GM12801 (cell line): ENCODE data around the gene HIVEP1.

Experiments used
- TF ChIP-seq, protein P1 (sequence below): IDR thresholded peaks from one replicate; pipeline ENCODE4 v1.5.1; 2011; ENCODE audit warnings: control low read depth; ENCODE audit not compliant: insufficient read length; ENCODE audit errors: extremely low read depth

The HIVEP1 gene

DNA sequence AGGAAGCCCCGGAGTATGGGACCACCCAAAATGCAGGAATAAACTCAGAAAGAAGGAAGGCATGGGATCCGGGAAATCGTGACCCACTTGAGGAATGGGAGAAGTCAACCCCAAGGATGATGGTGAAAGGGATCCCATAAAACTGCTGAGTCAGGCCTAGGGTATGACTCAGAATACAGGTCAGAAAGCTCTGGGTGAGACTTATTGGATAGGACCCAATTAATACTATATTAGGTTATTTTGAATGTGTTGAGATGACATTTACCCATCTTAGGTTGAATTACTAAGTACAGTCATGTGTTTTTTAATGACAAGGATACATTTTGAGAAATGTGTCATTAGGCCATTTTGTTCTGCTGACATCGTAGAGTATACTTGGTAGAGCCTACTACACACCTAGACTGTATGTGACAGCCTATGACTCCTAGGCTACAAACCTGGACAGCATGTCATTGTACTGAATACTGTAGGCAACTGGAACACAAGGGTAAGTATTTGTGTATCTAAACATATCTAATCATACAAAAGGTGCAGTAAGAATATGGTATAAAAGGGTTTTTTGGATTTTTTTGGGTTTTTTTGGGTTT, 17.1 kb upstream of the HIVEP1 start:
- TF ChIP-seq, protein P1, sequence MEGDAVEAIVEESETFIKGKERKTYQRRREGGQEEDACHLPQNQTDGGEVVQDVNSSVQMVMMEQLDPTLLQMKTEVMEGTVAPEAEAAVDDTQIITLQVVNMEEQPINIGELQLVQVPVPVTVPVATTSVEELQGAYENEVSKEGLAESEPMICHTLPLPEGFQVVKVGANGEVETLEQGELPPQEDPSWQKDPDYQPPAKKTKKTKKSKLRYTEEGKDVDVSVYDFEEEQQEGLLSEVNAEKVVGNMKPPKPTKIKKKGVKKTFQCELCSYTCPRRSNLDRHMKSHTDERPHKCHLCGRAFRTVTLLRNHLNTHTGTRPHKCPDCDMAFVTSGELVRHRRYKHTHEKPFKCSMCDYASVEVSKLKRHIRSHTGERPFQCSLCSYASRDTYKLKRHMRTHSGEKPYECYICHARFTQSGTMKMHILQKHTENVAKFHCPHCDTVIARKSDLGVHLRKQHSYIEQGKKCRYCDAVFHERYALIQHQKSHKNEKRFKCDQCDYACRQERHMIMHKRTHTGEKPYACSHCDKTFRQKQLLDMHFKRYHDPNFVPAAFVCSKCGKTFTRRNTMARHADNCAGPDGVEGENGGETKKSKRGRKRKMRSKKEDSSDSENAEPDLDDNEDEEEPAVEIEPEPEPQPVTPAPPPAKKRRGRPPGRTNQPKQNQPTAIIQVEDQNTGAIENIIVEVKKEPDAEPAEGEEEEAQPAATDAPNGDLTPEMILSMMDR: no peak

DNA sequence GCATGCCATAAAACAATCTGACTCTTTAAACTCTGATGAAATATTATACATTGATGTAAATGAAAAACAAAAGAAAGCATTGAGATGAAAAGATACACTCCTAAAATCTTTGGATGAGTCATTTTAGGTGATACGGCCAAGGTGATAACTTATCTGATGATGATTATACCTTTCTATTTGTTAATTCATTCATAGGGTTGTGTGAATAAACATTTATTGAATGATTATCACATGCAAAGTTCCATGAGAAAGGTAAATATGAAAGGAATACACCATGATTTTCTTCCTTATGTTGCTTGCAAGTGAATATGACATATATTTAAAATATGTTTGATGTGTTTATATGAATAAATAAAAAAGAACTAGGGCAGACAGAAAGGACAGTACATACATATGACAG, 15.4 kb upstream of the HIVEP1 start:
- TF ChIP-seq, protein P1: no peak

DNA sequence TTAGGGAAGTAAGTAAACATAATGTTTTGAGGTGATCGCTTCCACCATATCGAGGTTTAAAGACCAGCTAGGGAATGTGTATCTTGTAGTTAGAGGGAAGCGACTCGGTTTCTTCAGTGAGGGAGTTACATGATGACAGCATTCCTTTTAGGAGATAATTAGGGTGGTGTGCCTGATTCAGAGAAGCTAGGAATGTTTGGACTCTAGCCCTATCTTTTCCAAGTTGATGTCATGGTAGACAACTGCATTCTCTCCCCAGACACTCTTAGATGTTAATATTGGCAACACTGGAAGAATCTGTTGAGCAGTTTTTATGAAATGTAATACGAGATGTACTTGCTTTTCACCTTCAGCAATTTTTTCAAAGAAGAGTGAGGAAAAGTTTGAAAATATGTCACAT, 12.9 kb upstream of the HIVEP1 start:
- TF ChIP-seq, protein P1: no peak

DNA sequence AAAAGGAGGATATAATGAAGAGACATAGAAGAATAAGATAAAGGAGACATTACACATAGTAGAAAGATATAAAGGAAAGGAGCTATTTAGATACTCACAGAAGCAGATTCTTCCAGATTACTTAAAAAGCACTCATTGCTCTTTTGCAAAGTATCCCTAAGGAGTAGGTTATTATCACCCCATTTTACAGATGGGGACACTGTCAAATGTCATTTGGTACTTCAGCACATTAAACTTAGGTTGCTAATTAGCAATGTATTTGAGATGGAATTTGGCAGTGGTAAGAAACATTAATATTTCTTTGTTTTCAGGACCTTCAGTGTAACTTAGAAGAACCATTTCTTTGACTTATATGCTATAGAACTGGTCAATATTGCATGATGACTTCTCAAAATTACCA, 11.9 kb upstream of the HIVEP1 start:
- TF ChIP-seq, protein P1: no peak

DNA sequence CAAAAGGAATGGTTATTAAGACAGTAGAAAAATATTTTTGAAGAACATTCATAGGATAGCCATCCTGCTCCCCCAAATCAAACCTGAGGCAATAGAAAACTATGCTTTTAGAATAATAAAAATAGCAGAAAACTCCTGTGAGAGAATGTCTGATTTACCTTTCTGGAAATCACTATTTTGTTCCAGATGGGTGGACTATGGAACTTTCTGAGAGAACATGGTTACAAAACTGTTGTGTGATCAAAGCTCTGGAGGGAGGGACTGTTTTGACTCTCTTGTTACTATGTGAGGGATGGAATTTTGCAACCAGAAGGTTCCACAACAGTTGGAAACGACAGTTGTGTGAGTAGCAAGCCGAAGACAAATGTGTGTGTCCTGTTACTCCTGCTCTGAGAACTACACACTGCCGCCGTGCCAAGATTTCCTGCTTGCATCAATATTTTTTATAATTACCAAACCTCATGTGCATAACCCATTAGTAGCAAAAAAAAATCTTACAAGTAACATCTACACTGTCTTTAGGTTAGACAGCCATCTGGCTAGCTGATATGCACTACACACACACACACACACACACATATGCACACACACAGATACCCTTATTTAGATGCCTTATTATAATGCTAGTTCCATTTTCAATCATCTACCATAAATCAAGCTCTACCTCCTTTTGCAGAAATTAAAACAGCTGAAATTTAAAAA, 11.0 kb upstream of the HIVEP1 start:
- TF ChIP-seq, protein P1: no peak

DNA sequence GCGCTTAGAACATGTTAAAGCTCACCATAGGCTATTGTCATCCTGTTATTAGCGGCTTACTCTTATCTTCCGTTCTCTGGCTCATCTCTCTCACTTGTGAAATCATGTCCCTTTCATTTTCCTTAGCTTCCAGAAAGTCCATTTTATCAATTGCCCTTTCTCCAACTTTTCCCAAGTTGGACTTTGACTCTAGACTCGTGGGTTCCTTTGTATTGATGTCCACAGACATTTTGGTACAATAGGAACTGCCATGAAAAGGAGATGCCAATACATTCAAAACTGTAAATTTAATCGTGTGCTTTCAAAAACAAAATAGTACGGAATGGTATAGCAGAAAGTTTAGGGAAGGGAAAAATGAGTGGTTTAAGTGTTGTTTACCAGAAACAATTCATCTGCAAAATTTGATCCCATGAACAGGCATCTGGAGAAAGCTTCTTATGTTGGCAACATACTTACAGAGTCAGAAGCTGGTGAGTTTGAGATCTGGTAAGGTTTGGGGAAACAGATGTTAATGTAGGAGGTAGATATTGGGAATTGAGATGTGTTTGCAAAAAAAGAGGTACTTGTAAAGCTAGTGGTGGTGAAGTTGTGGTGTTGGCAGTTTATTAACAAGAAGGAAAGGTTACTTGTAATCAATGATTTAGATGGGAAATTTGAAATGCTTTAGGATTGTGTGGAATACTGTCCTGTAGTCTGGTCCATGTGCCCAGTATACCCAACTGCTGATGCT, 10.2 kb upstream of the HIVEP1 start:
- TF ChIP-seq, protein P1: no peak

DNA sequence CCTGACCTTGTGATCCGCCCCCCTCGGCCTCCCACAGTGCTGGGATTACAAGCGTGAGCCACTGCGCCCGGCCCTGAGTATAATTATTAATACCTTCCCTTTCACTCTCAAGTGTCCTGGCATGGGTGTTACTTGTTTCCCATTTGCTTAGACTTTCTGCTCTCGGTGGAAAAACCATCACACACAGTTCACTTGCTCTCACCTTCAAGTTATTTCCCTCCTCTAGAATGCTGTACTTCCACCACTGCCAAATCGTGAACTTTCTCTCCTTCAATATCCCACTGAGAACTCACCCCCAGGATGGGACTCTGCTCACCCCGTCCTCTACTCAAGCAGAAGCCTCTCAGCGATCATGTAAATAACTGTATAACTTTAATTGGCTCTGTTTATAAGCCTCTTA, 4.6 kb upstream of the HIVEP1 start:
- TF ChIP-seq, protein P1: no peak
